ENCODE data around the gene ABCB9. TPM values are rescaled to one million over a fixed set of nuclear protein-coding genes. Genes with fewer than 3 reads are reported as not detected.

The ABCB9 gene
- total RNA-seq, 2 donors from 2014 or later = 8.2 to 50.0 TPM

- 71% methylated on average over 11 of the region's 11 CpGs for WGBS
- DNase-seq (ENCODE audit: low spot score) = no peak
- Histone ChIP-seq H3K4me1 (replicated peaks) (peaks cover 36% of the 10 kb centered on the region), H3K36me3 (no peaks in the 10 kb centered on the region), H3K27me3 (replicated peaks; ENCODE audit: insufficient read depth) (no peaks in the 10 kb centered on the region), H3K4me3 (no peak overlapping the region), H3K9me3 (no peaks in the 10 kb centered on the region), H3K27ac (peak overlapping the region in 1 of 2 donors; percentile 84)
- intact Hi-C loops (cut with DNase I) = loop anchor here (5.0 kb wide), 3 partner anchors 170 to 600 kb away; partner anchors contain the start of genes MPHOSPH9, MTRFR, PITPNM2 and TMED2
- TF ChIP-seq POLR2AphosphoS5 (IDR thresholded peaks at IDR 0.05) (no peak), POLR2A (IDR thresholded peaks at IDR 0.05) (no peak), CTCF (IDR thresholded peaks at IDR 0.05) (no peak)
Measured at GRCh38 chr12:122982477-122982815, 16.2 kb upstream of the ABCB9 start.

GRCh38 chr12:122981587-122982476 lies 15.6 kb upstream of the ABCB9 start:
- WGBS = 64% methylated on average over 25 of the region's 25 CpGs
- intact Hi-C loops (cut with DNase I) = loop anchor here (5.0 kb wide), 3 partner anchors 170 to 600 kb away; partner anchors contain the start of genes MPHOSPH9, MTRFR, PITPNM2 and TMED2
- Histone ChIP-seq H3K4me3 (peak overlapping the region; percentile 95 to 97), H3K9me3 (no peaks in the 10 kb centered on the region), H3K27me3 (replicated peaks; ENCODE audit: insufficient read depth) (no peaks in the 10 kb centered on the region), H3K4me1 (replicated peaks) (peaks cover 37% of the 10 kb centered on the region), H3K36me3 (no peaks in the 10 kb centered on the region), H3K27ac (peak overlapping the region; percentile 84 to 85)
- no peak for DNase-seq (ENCODE audit: low spot score)
- TF ChIP-seq CTCF (IDR thresholded peaks at IDR 0.05) (no peak), POLR2A (IDR thresholded peaks at IDR 0.05) (no peak), POLR2AphosphoS5 (IDR thresholded peaks at IDR 0.05) (no peak)

- H3K27me3 ChIP-seq (replicated peaks; ENCODE audit: insufficient read depth) = no peaks in the 10 kb centered on the region
- H3K36me3 ChIP-seq = no peaks in the 10 kb centered on the region
- peaks cover 44% of the 10 kb centered on the region for H3K4me1 ChIP-seq (replicated peaks)
- TF ChIP-seq POLR2A (IDR thresholded peaks at IDR 0.05) = no peak
- TF ChIP-seq POLR2AphosphoS5 (IDR thresholded peaks at IDR 0.05) = no peak
- no peak for TF ChIP-seq CTCF (IDR thresholded peaks at IDR 0.05)
- 2% methylated on average over 40 of the region's 40 CpGs for WGBS
- H3K27ac ChIP-seq = peak overlapping the region; percentile 84 to 85
- no peak for DNase-seq (ENCODE audit: low spot score)
- peak overlapping the region; percentile 95 to 97 for H3K4me3 ChIP-seq
- intact Hi-C loops (cut with DNase I) = loop anchor here (5.0 kb wide), 3 partner anchors 171 to 601 kb away; partner anchors contain the start of genes MPHOSPH9, MTRFR, PITPNM2 and TMED2
- H3K9me3 ChIP-seq = no peaks in the 10 kb centered on the region
Measured at GRCh38 chr12:122981036-122981471, 14.8 kb upstream of the ABCB9 start.

- TF ChIP-seq POLR2A (IDR thresholded peaks at IDR 0.05) = peak; percentile 66
- TF ChIP-seq CTCF (IDR thresholded peaks at IDR 0.05) = peak in 2 of 4 experiments; percentile 14 to 17
- TF ChIP-seq POLR2AphosphoS5 (IDR thresholded peaks at IDR 0.05) = peak; percentile 54
- peak within 1 kb of the TSS; percentile 95 to 97 for H3K4me3 ChIP-seq
- under 1% methylated on average over 65 of the region's 96 CpGs for WGBS
- peak within 1 kb of the TSS; percentile 84 to 85 for H3K27ac ChIP-seq
- intact Hi-C loops (cut with DNase I) = loop anchor here (5.0 kb wide), 3 partner anchors 172 to 602 kb away; partner anchors contain the start of genes MPHOSPH9, MTRFR, PITPNM2 and TMED2
- no peaks in the 10 kb centered on the region for H3K9me3 ChIP-seq
- H3K27me3 ChIP-seq (replicated peaks; ENCODE audit: insufficient read depth) = no peaks in the 10 kb centered on the region
- peak; percentile 48 for DNase-seq (ENCODE audit: low spot score)
- no peaks in the 10 kb centered on the region for H3K36me3 ChIP-seq
- peaks cover 48% of the 10 kb centered on the region for H3K4me1 ChIP-seq (replicated peaks)
Measured at GRCh38 chr12:122980183-122981035, 14.1 kb upstream of the ABCB9 start, which contains the start of gene ARL6IP4. TSS of gene ARL6IP4 (plus strand) at chr12:122980681. CDS start at chr12:122981140, 459 bp downstream.

All from prostate gland (tissue), 2 donors.